ENCODE data around the gene OR9A2. TPM values are rescaled to one million over a fixed set of nuclear protein-coding genes. Genes with fewer than 3 reads are reported as not detected.

Gene OR9A2
- total RNA-seq, 1 experiment from 2014 or later, result not detected

GRCh38 chr7:143015926-143016490 is 10.9 kb downstream of the OR9A2 start:
- no TSS peak for BruUV-seq (replicated peaks)
- H3K27ac ChIP-seq, result no peak overlapping the region
- H3K9me2 ChIP-seq (ENCODE audit: insufficient read depth), result no peaks in the 10 kb centered on the region
- DNase-seq, result no peak
- ChIA-PET CTCF (no interaction called here), POLR2A (ENCODE audit: unreplicated experiment) (interaction anchor here (0.6 kb wide), 1 partner anchor 105 kb away, joined by 3 read pairs; no protein-coding TSS in a partner anchor)
- H2AFZ ChIP-seq, result no peak overlapping the region
- no peaks in the 10 kb centered on the region for H3F3A ChIP-seq (ENCODE audit: insufficient read depth, low read depth)
- H3K4me1 ChIP-seq (replicated peaks; ENCODE audit: insufficient read depth), result no peaks in the 10 kb centered on the region; the same call in 1 of the 2 replicates
- H3K36me3 ChIP-seq (ENCODE audit: low read depth), result no peaks in the 10 kb centered on the region
- TF ChIP-seq CTCF (conservative IDR thresholded peaks at IDR 0.05) (no peak), EZH2 (IDR thresholded peaks at IDR 0.05; ENCODE audit: low read depth) (no peak)
- H3K9me3 ChIP-seq (ENCODE audit: insufficient read depth, low read depth), result no peaks in the 10 kb centered on the region
- no peak overlapping the region for H3K4me2 ChIP-seq
- H3K27me3 ChIP-seq (ENCODE audit: insufficient read depth, low read depth), result no peaks in the 10 kb centered on the region
- H3K4me3 ChIP-seq, result no peak overlapping the region
- no peaks in the 10 kb centered on the region for H3K79me2 ChIP-seq (ENCODE audit: low read depth)
- intact Hi-C loops (cut with micrococcal nuclease; ENCODE audit: unreplicated experiment), result loop anchor here (2.0 kb wide), 1 partner anchor 47 kb away; no protein-coding TSS in a partner anchor
- H4K20me1 ChIP-seq (ENCODE audit: insufficient read depth), result no peaks in the 10 kb centered on the region

GRCh38 chr7:143015084-143015483 is 11.8 kb downstream of the OR9A2 start:
- no peaks in the 10 kb centered on the region for H3F3A ChIP-seq (ENCODE audit: insufficient read depth, low read depth)
- POLR2A ChIA-PET (ENCODE audit: unreplicated experiment), result interaction anchor here (0.6 kb wide), 1 partner anchor 104 kb away, joined by 3 read pairs; no protein-coding TSS in a partner anchor
- intact Hi-C loops (cut with micrococcal nuclease; ENCODE audit: unreplicated experiment), result loop anchor here (2.0 kb wide), 1 partner anchor 48 kb away; no protein-coding TSS in a partner anchor

GRCh38 chr7:143013893-143014292 is 13.0 kb downstream of the OR9A2 start:
- CTCF ChIA-PET, result interaction anchor here (1.6 kb wide), 1 partner anchor 201 kb away, joined by 8 read pairs; no protein-coding TSS in a partner anchor
- TF ChIP-seq EZH2 (IDR thresholded peaks at IDR 0.05; ENCODE audit: low read depth) (no peak), CTCF (conservative IDR thresholded peaks at IDR 0.05) (no peak)
- Histone ChIP-seq H4K20me1 (ENCODE audit: insufficient read depth) (no peaks in the 10 kb centered on the region), H3K9me2 (ENCODE audit: insufficient read depth) (no peaks in the 10 kb centered on the region), H3K4me3 (no peak overlapping the region), H3K79me2 (ENCODE audit: low read depth) (no peaks in the 10 kb centered on the region), H3F3A (ENCODE audit: insufficient read depth, low read depth) (no peaks in the 10 kb centered on the region), H3K27ac (no peak overlapping the region), H2AFZ (no peak overlapping the region), H3K27me3 (ENCODE audit: insufficient read depth, low read depth) (no peaks in the 10 kb centered on the region), H3K4me2 (no peak overlapping the region), H3K4me1 (replicated peaks; ENCODE audit: insufficient read depth) (no peaks in the 10 kb centered on the region; the same call in 1 of the 2 replicates), H3K9me3 (ENCODE audit: insufficient read depth, low read depth) (no peaks in the 10 kb centered on the region), H3K36me3 (ENCODE audit: low read depth) (no peaks in the 10 kb centered on the region)
- no peak for DNase-seq
- BruUV-seq (replicated peaks), result no TSS peak
- intact Hi-C loops (cut with micrococcal nuclease; ENCODE audit: unreplicated experiment), result loop anchor here (2.0 kb wide), 1 partner anchor 49 kb away; no protein-coding TSS in a partner anchor
- POLR2A ChIA-PET (ENCODE audit: unreplicated experiment), result interaction anchor here (0.6 kb wide), 1 partner anchor 1714 kb away, joined by 9 read pairs; no protein-coding TSS in a partner anchor

More at GRCh38 chr7:143015084-143015483, 11.8 kb downstream of the OR9A2 start:
- no peaks in the 10 kb centered on the region for H3K9me2 ChIP-seq (ENCODE audit: insufficient read depth)
- no peaks in the 10 kb centered on the region for H3K9me3 ChIP-seq (ENCODE audit: insufficient read depth, low read depth)
- H3K27ac ChIP-seq, result no peak overlapping the region
- CTCF ChIA-PET, result interaction anchor here (0.9 kb wide), 1 partner anchor 200 kb away, joined by 3 read pairs; no protein-coding TSS in a partner anchor
- no peaks in the 10 kb centered on the region for H3K27me3 ChIP-seq (ENCODE audit: insufficient read depth, low read depth)
- no peaks in the 10 kb centered on the region for H4K20me1 ChIP-seq (ENCODE audit: insufficient read depth)
- H2AFZ ChIP-seq, result no peak overlapping the region
- DNase-seq, result no peak
- TF ChIP-seq EZH2 (IDR thresholded peaks at IDR 0.05; ENCODE audit: low read depth) (no peak), CTCF (conservative IDR thresholded peaks at IDR 0.05) (no peak)
- no peak overlapping the region for H3K4me2 ChIP-seq
- BruUV-seq (replicated peaks), result no TSS peak
- no peaks in the 10 kb centered on the region for H3K79me2 ChIP-seq (ENCODE audit: low read depth)
- no peak overlapping the region for H3K4me3 ChIP-seq
- no peaks in the 10 kb centered on the region; the same call in 1 of the 2 replicates for H3K4me1 ChIP-seq (replicated peaks; ENCODE audit: insufficient read depth)
- no peaks in the 10 kb centered on the region for H3K36me3 ChIP-seq (ENCODE audit: low read depth)
